HFFc6 (cell line): ENCODE results near the gene SH3GL1. TPM values are rescaled to one million over a fixed set of nuclear protein-coding genes. Genes with fewer than 3 reads are reported as not detected.
A peak's percentile ranks its signal among the peaks of the same experiment; 100 is the strongest.

Source experiments
- DNase-seq: peaks from one replicate; pipeline ENCODE4 v3.0.0-alpha.2; 2018
- H3K27ac Mint-ChIP-seq: 2 replicates; pipeline ENCODE4 v1.8.0; 2020; ENCODE audit warnings: mild to moderate bottlenecking, mixed read lengths
- H3K27me3 Mint-ChIP-seq: 2 replicates; pipeline ENCODE4 v1.8.0; 2021; ENCODE audit warnings: mild to moderate bottlenecking, moderate library complexity, mixed read lengths; ENCODE audit not compliant: insufficient read depth
- H3K36me3 Mint-ChIP-seq: 2 replicates; pipeline ENCODE4 v1.8.0; 2021; ENCODE audit warnings: low read depth, mixed read lengths
- H3K4me1 Mint-ChIP-seq: 2 replicates; pipeline ENCODE4 v1.8.0; 2020; ENCODE audit warnings: low read depth, mixed read lengths
- H3K4me3 Mint-ChIP-seq: 2 replicates; pipeline ENCODE4 v1.8.0; 2020; ENCODE audit warnings: mild to moderate bottlenecking, moderate library complexity, mixed read lengths
- H3K9me3 Mint-ChIP-seq: 2 replicates; pipeline ENCODE4 v1.8.0; 2020; ENCODE audit warnings: mild to moderate bottlenecking, mixed read lengths
- total RNA-seq, 6 experiments: library from RNA; stranded (reverse); fragmentation: NEBNext Ultra II Directional; extraction: Animal tissue kit (Norgen Biotek cat#: 25700); gene quantifications; 2 replicates in 1 of 6; 3 replicates in 5 of 6; pipeline ENCODE4 v1.2.3, GENCODE V29; 2021
- TF ChIP-seq, protein P1 (sequence below): fragments of 200-600 bp; sonication (generic); IDR thresholded peaks from 2 replicates; pipeline ENCODE4 v1.5.0; 2021; ENCODE audit warnings: antibody characterized with exemption, mild to moderate bottlenecking

SH3GL1 gene
- total RNA-seq, 6 experiments from 2014 or later, result 102 to 126 (median 110) TPM

GRCh38 chr19:4357095-4357797 is 43.1 kb downstream of the SH3GL1 start:
- H3K9me3 Mint-ChIP-seq, result no peaks in the 10 kb centered on the region
- H3K27ac Mint-ChIP-seq, result no peak overlapping the region; the same call in 1 of the 2 replicates
- no peak for DNase-seq

DNA sequence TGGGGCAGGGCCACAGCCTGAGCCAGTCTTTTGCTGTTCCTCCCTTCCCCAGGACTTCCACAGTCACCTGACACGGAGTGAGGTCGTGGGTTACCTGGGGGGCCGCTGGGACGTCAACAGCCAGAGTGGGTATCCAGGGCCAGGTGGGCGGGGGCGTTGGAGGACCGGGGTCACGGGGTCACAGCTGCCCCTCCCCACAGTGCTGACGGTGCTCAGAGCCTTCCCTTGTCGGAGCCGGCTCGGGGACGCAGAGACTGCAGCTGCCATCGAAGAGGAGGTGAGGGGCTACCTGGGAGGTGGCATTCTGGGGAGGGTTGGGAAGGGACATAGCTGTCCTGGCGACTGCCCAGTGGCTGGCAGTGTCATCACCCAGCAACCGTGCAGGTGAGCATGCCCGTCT is 45.5 kb downstream of the SH3GL1 start:
- Mint-ChIP-seq H3K27me3 (peaks cover 3% of the 10 kb centered on the region), H3K27ac (no peak overlapping the region), H3K9me3 (no peaks in the 10 kb centered on the region), H3K4me1 (no peaks in the 10 kb centered on the region), H3K4me3 (no peak overlapping the region), H3K36me3 (no peaks in the 10 kb centered on the region)
- DNase-seq, result no peak
- TF ChIP-seq, protein P1, sequence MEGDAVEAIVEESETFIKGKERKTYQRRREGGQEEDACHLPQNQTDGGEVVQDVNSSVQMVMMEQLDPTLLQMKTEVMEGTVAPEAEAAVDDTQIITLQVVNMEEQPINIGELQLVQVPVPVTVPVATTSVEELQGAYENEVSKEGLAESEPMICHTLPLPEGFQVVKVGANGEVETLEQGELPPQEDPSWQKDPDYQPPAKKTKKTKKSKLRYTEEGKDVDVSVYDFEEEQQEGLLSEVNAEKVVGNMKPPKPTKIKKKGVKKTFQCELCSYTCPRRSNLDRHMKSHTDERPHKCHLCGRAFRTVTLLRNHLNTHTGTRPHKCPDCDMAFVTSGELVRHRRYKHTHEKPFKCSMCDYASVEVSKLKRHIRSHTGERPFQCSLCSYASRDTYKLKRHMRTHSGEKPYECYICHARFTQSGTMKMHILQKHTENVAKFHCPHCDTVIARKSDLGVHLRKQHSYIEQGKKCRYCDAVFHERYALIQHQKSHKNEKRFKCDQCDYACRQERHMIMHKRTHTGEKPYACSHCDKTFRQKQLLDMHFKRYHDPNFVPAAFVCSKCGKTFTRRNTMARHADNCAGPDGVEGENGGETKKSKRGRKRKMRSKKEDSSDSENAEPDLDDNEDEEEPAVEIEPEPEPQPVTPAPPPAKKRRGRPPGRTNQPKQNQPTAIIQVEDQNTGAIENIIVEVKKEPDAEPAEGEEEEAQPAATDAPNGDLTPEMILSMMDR, result no peak

More at GRCh38 chr19:4357095-4357797, 43.1 kb downstream of the SH3GL1 start:
- H3K27me3 Mint-ChIP-seq, result peaks cover 7% of the 10 kb centered on the region
- no peak overlapping the region for H3K4me3 Mint-ChIP-seq
- no peaks in the 10 kb centered on the region for H3K36me3 Mint-ChIP-seq
- TF ChIP-seq, protein P1, result no peak
- H3K4me1 Mint-ChIP-seq, result no peaks in the 10 kb centered on the region

DNA sequence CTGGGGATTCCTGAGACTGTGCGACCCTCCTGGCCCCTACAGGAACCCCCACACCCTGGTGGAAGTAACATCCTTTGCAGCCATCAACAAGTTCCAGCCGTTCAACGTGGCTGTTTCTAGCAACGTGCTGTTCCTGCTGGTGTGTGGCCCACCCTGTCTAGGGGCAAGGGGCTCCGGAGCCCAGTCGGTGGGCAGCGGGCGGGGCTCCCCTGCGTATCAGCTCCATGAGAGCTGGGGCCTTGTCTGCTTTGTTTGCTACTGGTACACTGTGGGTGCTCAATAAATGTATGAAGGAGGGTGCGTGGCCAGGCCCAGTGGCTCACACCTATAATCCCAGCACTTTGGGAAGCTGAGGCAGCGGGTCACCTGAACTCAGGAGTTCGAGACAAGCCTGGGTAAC is 46.1 kb downstream of the SH3GL1 start:
- Mint-ChIP-seq H3K36me3 (no peaks in the 10 kb centered on the region), H3K27me3 (peaks cover 3% of the 10 kb centered on the region), H3K4me1 (no peaks in the 10 kb centered on the region), H3K27ac (no peak overlapping the region; the same call in 1 of the 2 replicates), H3K9me3 (no peaks in the 10 kb centered on the region), H3K4me3 (no peak overlapping the region)
- TF ChIP-seq, protein P1, result no peak
- no peak for DNase-seq

- peak overlapping the region; percentile 31; the same call in 1 of the 2 replicates for H3K27ac Mint-ChIP-seq
- no peaks in the 10 kb centered on the region for H3K36me3 Mint-ChIP-seq
- no peaks in the 10 kb centered on the region for H3K9me3 Mint-ChIP-seq
- TF ChIP-seq, protein P1, result peak; percentile 96
- peaks cover 3% of the 10 kb centered on the region for H3K27me3 Mint-ChIP-seq
- H3K4me3 Mint-ChIP-seq, result no peak overlapping the region; the same call in 1 of the 2 replicates
- no peaks in the 10 kb centered on the region for H3K4me1 Mint-ChIP-seq
- peak; percentile 56 for DNase-seq
Observed at GRCh38 chr19:4352701-4353121, 47.6 kb downstream of the SH3GL1 start.

DNA sequence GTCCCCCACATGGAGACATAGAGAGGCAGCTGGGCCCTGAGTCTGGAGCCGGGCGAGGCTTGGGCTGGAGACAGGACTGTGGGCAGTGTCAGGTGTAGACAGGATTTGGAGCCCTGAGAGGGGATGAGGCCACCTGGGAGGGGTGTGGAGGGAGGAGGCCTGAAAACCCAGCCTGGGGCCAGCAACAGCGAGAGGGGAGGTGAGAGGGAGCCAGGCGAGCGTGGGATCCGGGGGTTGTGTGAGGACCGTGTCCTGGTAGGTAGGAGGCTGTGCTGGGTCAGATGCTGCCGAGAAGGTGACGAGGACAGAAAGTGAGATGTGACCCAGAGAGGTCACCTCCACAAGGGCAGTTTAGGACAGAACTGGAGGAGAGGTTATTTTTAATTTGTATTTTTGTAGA is 49.6 kb downstream of the SH3GL1 start:
- DNase-seq, result no peak
- no peak overlapping the region for H3K27ac Mint-ChIP-seq
- TF ChIP-seq, protein P1, result no peak
- H3K9me3 Mint-ChIP-seq, result no peaks in the 10 kb centered on the region
- no peak overlapping the region for H3K4me3 Mint-ChIP-seq
- no peaks in the 10 kb centered on the region for H3K36me3 Mint-ChIP-seq
- H3K27me3 Mint-ChIP-seq, result no peaks in the 10 kb centered on the region; the same call in 1 of the 2 replicates
- no peaks in the 10 kb centered on the region for H3K4me1 Mint-ChIP-seq
